Stomach (tissue), 9 donors: ENCODE measurements around the gene ZNF330. TPM values are rescaled to one million over a fixed set of nuclear protein-coding genes. Genes with fewer than 3 reads are reported as not detected.

Experiments
- DNase-seq, 2 donors: peaks; one replicate each; pipeline versions ENCODE4 v3.0.0 to v3.0.0-alpha.2; 2013 to 2019
- H3K27ac ChIP-seq, 5 donors: fragments of 200-600 bp in 4 of 5; sonication (generic) in 4 of 5; one replicate each; pipeline ENCODE4 v1.5.1; 2013 to 2019; ENCODE audit warnings: mild to moderate bottlenecking in 1 of 5, moderate library complexity in 1 of 5
- H3K27me3 ChIP-seq, 3 donors: fragments of 200-600 bp; sonication (generic); one replicate each; pipeline ENCODE4 v1.5.1; 2017 to 2019; ENCODE audit warnings: mixed run types in 1 of 3
- H3K36me3 ChIP-seq, 4 donors: fragments of 200-600 bp; sonication (generic); 1 replicate in 3 of 4; 2 replicates in 1 of 4; pipeline ENCODE4 v1.5.1; 2016 to 2019
- H3K4me1 ChIP-seq, 4 donors: fragments of 200-600 bp; sonication (generic); one replicate each; pipeline ENCODE4 v1.5.1; 2016 to 2019
- H3K4me3 ChIP-seq, 4 donors: fragments of 200-600 bp; sonication (generic) in 3 of 4; one replicate each; pipeline ENCODE4 v1.5.1; 2016 to 2019; ENCODE audit warnings: mild to moderate bottlenecking in 1 of 4
- H3K9me3 ChIP-seq, 4 donors: fragments of 200-600 bp; sonication (generic); one replicate each; pipeline ENCODE4 v1.5.1; 2016 to 2019
- EP300 ChIP-seq: sonication (generic); formaldehyde crosslinking; IDR thresholded peaks from one replicate; pipeline ENCODE4 v1.6.1; 2017; ENCODE audit warnings: antibody characterized with exemption
- POLR2A ChIP-seq, 4 donors: fragments of 450-650 bp; IDR thresholded peaks; one replicate each; pipeline ENCODE4 v1.6.1; 2016; ENCODE audit warnings: antibody characterized with exemption in 4 of 4, control low read depth in 2 of 4, mild to moderate bottlenecking in 1 of 4, moderate library complexity in 1 of 4
- POLR2AphosphoS5 ChIP-seq, 3 donors: sonication (generic); formaldehyde crosslinking; IDR thresholded peaks; one replicate each; pipeline ENCODE4 v1.6.1; 2016; ENCODE audit warnings: antibody characterized with exemption in 3 of 3
- WGBS, 5 donors: extraction: QIAGEN DNeasy Blood & Tissue Kit in 3 of 5; methylation state at CpG; one replicate each; pipeline versions ENCODE4 v1.1.5 to v1.1.7; 2013 to 2018; 5-methylcytosine and 5-hydroxymethylcytosine counted together
- intact Hi-C: fragments of 100-400 bp; cut with DNase I; formaldehyde crosslinking; loops from one replicate; pipeline ENCODE4 v1.15.1; 2023; ENCODE audit warnings: low total_unique reads
- polyA plus RNA-seq, 3 donors: library from polyadenylated mRNA; stranded (reverse); fragments of 200-250 nt; gene quantifications; one replicate each; pipeline ENCODE4 v1.2.3, GENCODE V29; 2013
- total RNA-seq, 5 donors: library from RNA; depleted of rRNA; stranded (reverse); fragments of >200 nt; gene quantifications; one replicate each; pipeline versions ENCODE4 v1.1.0 to v1.2.3, GENCODE V29; 2014 to 2016
- TF ChIP-seq, protein P1 (sequence below), 7 experiments: fragments of 450-650 bp in 4 of 7; fragments of 200-600 bp in 3 of 7; sonication (generic) in 3 of 7; IDR thresholded peaks; one replicate each; pipeline ENCODE4 v1.5.1; 2016 to 2019; ENCODE audit warnings: antibody characterized with exemption in 7 of 7, control low read depth in 2 of 7, mild to moderate bottlenecking in 1 of 7
- donor health status: healthy with polysubstance abuse.
- donor health status: Bipolar disorder and iron deficiency.
- donor health status: healthy.

The ZNF330 gene
- total and polyA plus RNA-seq, 8 donors = 5.5 to 68.3 (median 22.4) TPM

DNA sequence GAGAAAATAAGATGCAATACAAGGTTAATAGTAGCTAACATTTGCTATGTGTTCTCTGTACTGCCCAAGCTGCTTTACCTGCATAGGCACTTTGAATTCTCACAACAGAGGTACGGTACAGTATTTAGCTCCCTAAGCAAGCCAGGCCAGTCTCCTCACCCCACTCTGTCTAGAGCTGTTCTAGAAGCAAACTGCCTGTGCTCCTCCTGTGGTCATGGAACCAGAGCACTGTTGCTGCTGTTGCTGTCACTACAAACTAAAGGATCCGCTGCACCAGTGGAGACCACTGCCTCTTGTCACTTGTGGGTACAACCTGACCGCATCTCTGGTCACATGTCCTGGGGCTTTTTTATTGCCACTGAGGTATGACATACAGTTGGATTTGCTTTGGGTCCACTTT lies 19.6 kb downstream of the ZNF330 start:
- Histone ChIP-seq H3K9me3 (no peaks in the 10 kb centered on the region), H3K36me3 (peaks cover 0 to 6% (median 2%) of the 10 kb centered on the region in 4 donors), H3K4me3 (no peak overlapping the region), H3K27me3 (no peaks in the 10 kb centered on the region), H3K27ac (no peak overlapping the region), H3K4me1 (no peaks in the 10 kb centered on the region)
- DNase-seq = no peak
- WGBS, 5 donors = 66 to 89% (median 79%) methylated on average over 3 of the region's 3 CpGs
- intact Hi-C loops = no loop called here
- TF ChIP-seq POLR2AphosphoS5 (IDR thresholded peaks at IDR 0.05) (no peak), EP300 (no peak), POLR2A (IDR thresholded peaks at IDR 0.05) (no peak)
- TF ChIP-seq, protein P1, sequence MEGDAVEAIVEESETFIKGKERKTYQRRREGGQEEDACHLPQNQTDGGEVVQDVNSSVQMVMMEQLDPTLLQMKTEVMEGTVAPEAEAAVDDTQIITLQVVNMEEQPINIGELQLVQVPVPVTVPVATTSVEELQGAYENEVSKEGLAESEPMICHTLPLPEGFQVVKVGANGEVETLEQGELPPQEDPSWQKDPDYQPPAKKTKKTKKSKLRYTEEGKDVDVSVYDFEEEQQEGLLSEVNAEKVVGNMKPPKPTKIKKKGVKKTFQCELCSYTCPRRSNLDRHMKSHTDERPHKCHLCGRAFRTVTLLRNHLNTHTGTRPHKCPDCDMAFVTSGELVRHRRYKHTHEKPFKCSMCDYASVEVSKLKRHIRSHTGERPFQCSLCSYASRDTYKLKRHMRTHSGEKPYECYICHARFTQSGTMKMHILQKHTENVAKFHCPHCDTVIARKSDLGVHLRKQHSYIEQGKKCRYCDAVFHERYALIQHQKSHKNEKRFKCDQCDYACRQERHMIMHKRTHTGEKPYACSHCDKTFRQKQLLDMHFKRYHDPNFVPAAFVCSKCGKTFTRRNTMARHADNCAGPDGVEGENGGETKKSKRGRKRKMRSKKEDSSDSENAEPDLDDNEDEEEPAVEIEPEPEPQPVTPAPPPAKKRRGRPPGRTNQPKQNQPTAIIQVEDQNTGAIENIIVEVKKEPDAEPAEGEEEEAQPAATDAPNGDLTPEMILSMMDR (IDR thresholded peaks at IDR 0.05) = no peak

DNA sequence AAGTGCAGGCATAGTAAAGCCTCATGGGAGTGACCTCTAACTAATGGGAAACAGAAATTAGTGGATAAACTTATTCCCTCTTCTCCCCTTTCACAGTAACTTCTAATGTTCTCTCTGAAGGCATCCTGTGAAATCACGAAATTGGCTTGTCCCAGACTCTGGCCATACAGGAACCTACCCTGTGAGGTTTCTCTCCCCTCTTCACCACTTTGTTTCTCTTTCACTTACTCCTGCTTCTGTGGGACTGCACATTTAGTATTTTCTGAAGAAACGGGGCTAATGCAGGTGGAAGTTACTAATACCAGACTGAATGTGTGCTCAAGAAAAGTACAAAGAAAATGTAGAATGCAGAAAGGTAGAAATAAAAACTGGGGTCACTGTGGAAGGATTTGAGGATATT lies 20.0 kb downstream of the ZNF330 start:
- TF ChIP-seq POLR2A (IDR thresholded peaks at IDR 0.05) = no peak
- no peak for TF ChIP-seq EP300
- TF ChIP-seq, protein P1 (IDR thresholded peaks at IDR 0.05) = no peak
- no peak for TF ChIP-seq POLR2AphosphoS5 (IDR thresholded peaks at IDR 0.05)
- no peak for DNase-seq
- H3K27ac ChIP-seq = no peak overlapping the region
- no peak overlapping the region for H3K4me3 ChIP-seq
- H3K9me3 ChIP-seq = no peaks in the 10 kb centered on the region
- peaks cover 0 to 2% (median 0%) of the 10 kb centered on the region in 4 donors for H3K36me3 ChIP-seq
- 61 to 78% (median 69%) methylated on average over 2 of the region's 2 CpGs for WGBS, 5 donors
- no peaks in the 10 kb centered on the region for H3K27me3 ChIP-seq
- intact Hi-C loops = no loop called here
- no peaks in the 10 kb centered on the region for H3K4me1 ChIP-seq

DNA sequence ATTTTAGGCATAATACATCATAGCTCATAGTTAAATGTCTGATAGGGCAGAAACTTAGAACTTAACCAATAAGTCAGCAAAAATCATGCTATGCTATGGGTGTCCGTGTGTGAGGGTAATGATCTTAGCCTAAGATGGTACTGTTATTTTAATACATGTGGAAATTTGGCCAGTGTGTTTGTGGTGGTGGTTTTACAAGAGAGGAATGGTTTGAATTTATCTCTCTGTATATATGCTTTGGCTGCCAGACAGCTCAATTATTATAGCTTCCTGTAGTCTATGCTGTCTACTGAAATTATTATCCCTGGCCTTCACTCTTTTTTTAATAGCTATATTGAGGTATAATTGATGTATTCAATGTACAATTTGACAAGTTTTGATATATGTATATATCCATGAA lies 21.3 kb downstream of the ZNF330 start:
- Histone ChIP-seq H3K27me3 (no peaks in the 10 kb centered on the region), H3K4me3 (no peak overlapping the region), H3K4me1 (no peaks in the 10 kb centered on the region), H3K36me3 (no peaks in the 10 kb centered on the region), H3K27ac (no peak overlapping the region), H3K9me3 (no peaks in the 10 kb centered on the region)
- WGBS, 5 donors = 32 to 86% (median 82%) methylated on average over 1 of the region's 1 CpG
- DNase-seq = no peak
- intact Hi-C loops = no loop called here
- TF ChIP-seq POLR2A (IDR thresholded peaks at IDR 0.05) (no peak), POLR2AphosphoS5 (IDR thresholded peaks at IDR 0.05) (no peak), EP300 (no peak)
- TF ChIP-seq, protein P1 (IDR thresholded peaks at IDR 0.05) = no peak

DNA sequence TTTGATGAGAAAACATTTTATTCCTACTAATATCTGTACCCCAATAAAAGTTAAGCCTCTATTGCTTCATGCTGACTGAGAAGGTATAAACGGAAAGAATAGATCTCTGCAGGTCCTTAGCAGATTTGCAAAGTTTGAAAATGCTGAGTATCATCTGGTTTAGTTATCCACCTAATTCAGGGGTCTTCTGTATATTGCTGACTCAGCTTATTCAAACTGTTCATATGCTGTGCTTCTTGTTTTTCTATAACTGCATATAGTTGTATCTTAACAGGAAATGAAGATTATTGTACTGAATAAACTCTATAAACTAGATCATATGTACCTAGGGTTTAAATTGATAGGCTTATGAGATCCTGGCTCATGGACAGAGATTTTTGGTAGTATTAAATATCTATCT lies 23.7 kb downstream of the ZNF330 start:
- Histone ChIP-seq H3K36me3 (no peaks in the 10 kb centered on the region), H3K27ac (no peak overlapping the region), H3K4me1 (no peaks in the 10 kb centered on the region), H3K4me3 (no peak overlapping the region), H3K27me3 (no peaks in the 10 kb centered on the region), H3K9me3 (no peaks in the 10 kb centered on the region)
- WGBS, 5 donors = 81 to 94% (median 91%) methylated on average over 1 of the region's 1 CpG
- TF ChIP-seq POLR2AphosphoS5 (IDR thresholded peaks at IDR 0.05) (no peak), EP300 (no peak), POLR2A (IDR thresholded peaks at IDR 0.05) (no peak)
- TF ChIP-seq, protein P1 (IDR thresholded peaks at IDR 0.05) = no peak
- intact Hi-C loops = no loop called here
- DNase-seq = no peak
